NT2/D1 (cell line): ENCODE measurements around the gene CLSTN3.

Experiments
- DNase-seq: peaks from one replicate; pipeline ENCODE4 v3.0.0-alpha.2; 2011; ENCODE audit warnings: low read depth, low spot score
- H3K27me3 ChIP-seq: 2 replicates; pipeline ENCODE4 v1.6.0; 2011; ENCODE audit warnings: mild to moderate bottlenecking; ENCODE audit not compliant: insufficient read length, insufficient read depth
- H3K36me3 ChIP-seq: 2 replicates; pipeline ENCODE4 v1.6.1; 2011; ENCODE audit warnings: mild to moderate bottlenecking, low read length, mixed read lengths; ENCODE audit not compliant: insufficient read depth, insufficient read length
- H3K4me1 ChIP-seq: 2 replicates; pipeline ENCODE4 v1.5.1; 2011; ENCODE audit not compliant: insufficient read depth, insufficient read length
- H3K4me3 ChIP-seq: 2 replicates; pipeline ENCODE4 v1.5.1; 2011; ENCODE audit warnings: low read depth; ENCODE audit not compliant: insufficient read length
- H3K9ac ChIP-seq: 2 replicates; pipeline ENCODE4 v1.6.0; 2011; ENCODE audit warnings: low read depth; ENCODE audit not compliant: insufficient read length
- H3K9me3 ChIP-seq: 2 replicates; pipeline ENCODE4 v1.5.1; 2011; ENCODE audit warnings: mild to moderate bottlenecking, low read length; ENCODE audit not compliant: insufficient read depth
- SUZ12 ChIP-seq: IDR thresholded peaks from 2 replicates; pipeline ENCODE4 v1.6.1; 2011; ENCODE audit not compliant: insufficient read length, insufficient read depth; ENCODE audit errors: extremely low read depth
- YY1 ChIP-seq: IDR thresholded peaks from 2 replicates; pipeline ENCODE4 v1.6.1; 2011; ENCODE audit not compliant: insufficient read length, insufficient read depth
- ZNF274 ChIP-seq: IDR thresholded peaks from 2 replicates; pipeline ENCODE4 v1.6.1; 2011; ENCODE audit warnings: mild to moderate bottlenecking, low read depth, low read length

The CLSTN3 gene

GRCh38 chr12:7114008-7114407, 16.2 kb upstream of the CLSTN3 start:
- peak overlapping the region; percentile 45 for H3K9ac ChIP-seq
- H3K4me3 ChIP-seq: no peak overlapping the region
- H3K9me3 ChIP-seq: no peaks in the 10 kb centered on the region
- no peak for TF ChIP-seq SUZ12
- no peak for TF ChIP-seq YY1
- no peak for TF ChIP-seq ZNF274
- H3K36me3 ChIP-seq: peaks cover 45% of the 10 kb centered on the region
- H3K27me3 ChIP-seq: peaks cover 13% of the 10 kb centered on the region
- H3K4me1 ChIP-seq: peaks cover 9% of the 10 kb centered on the region
- DNase-seq: no peak

GRCh38 chr12:7114851-7115250, 15.3 kb upstream of the CLSTN3 start:
- Histone ChIP-seq H3K4me3 (no peak overlapping the region), H3K36me3 (peaks cover 45% of the 10 kb centered on the region), H3K27me3 (peaks cover 8% of the 10 kb centered on the region), H3K4me1 (peaks cover 5% of the 10 kb centered on the region), H3K9me3 (no peaks in the 10 kb centered on the region), H3K9ac (no peak overlapping the region)
- no peak for DNase-seq
- no peak for TF ChIP-seq YY1
- TF ChIP-seq ZNF274: no peak
- TF ChIP-seq SUZ12: no peak

- H3K4me3 ChIP-seq: no peak overlapping the region
- peaks cover 42% of the 10 kb centered on the region for H3K36me3 ChIP-seq
- no peak overlapping the region for H3K9ac ChIP-seq
- H3K4me1 ChIP-seq: peaks cover 5% of the 10 kb centered on the region
- H3K27me3 ChIP-seq: peaks cover 6% of the 10 kb centered on the region
- TF ChIP-seq YY1 (no peak), SUZ12 (no peak)
- no peak for DNase-seq
- H3K9me3 ChIP-seq: no peaks in the 10 kb centered on the region
Measured at GRCh38 chr12:7116196-7116595, 14.0 kb upstream of the CLSTN3 start.

- H3K9me3 ChIP-seq: no peaks in the 10 kb centered on the region
- no peak overlapping the region for H3K4me3 ChIP-seq
- H3K36me3 ChIP-seq: peaks cover 39% of the 10 kb centered on the region
- H3K9ac ChIP-seq: no peak overlapping the region
- H3K27me3 ChIP-seq: peaks cover 3% of the 10 kb centered on the region
- DNase-seq: no peak
- no peak for TF ChIP-seq SUZ12
- TF ChIP-seq YY1: no peak
- TF ChIP-seq ZNF274: no peak
- peaks cover 5% of the 10 kb centered on the region for H3K4me1 ChIP-seq
Measured at GRCh38 chr12:7116916-7117315, 13.3 kb upstream of the CLSTN3 start.

GRCh38 chr12:7117670-7118069, 12.5 kb upstream of the CLSTN3 start:
- H3K9ac ChIP-seq: no peak overlapping the region
- H3K4me3 ChIP-seq: no peak overlapping the region
- DNase-seq: no peak
- TF ChIP-seq SUZ12: no peak
- TF ChIP-seq ZNF274: no peak
- TF ChIP-seq YY1: no peak
- H3K27me3 ChIP-seq: peaks cover 2% of the 10 kb centered on the region
- H3K4me1 ChIP-seq: peaks cover 5% of the 10 kb centered on the region
- peaks cover 39% of the 10 kb centered on the region for H3K36me3 ChIP-seq
- no peaks in the 10 kb centered on the region for H3K9me3 ChIP-seq

GRCh38 chr12:7118881-7119280, 11.3 kb upstream of the CLSTN3 start:
- Histone ChIP-seq H3K36me3 (peaks cover 37% of the 10 kb centered on the region), H3K27me3 (no peaks in the 10 kb centered on the region), H3K4me3 (no peak overlapping the region), H3K9me3 (no peaks in the 10 kb centered on the region), H3K9ac (no peak overlapping the region), H3K4me1 (peaks cover 4% of the 10 kb centered on the region)
- TF ChIP-seq ZNF274 (no peak), SUZ12 (no peak), YY1 (no peak)
- DNase-seq: no peak

- H3K4me1 ChIP-seq: peaks cover 10% of the 10 kb centered on the region
- no peak for DNase-seq
Measured at GRCh38 chr12:7120166-7120565, 10.0 kb upstream of the CLSTN3 start.

GRCh38 chr12:7121324-7121723, 8.8 kb upstream of the CLSTN3 start:
- H3K9ac ChIP-seq: no peak overlapping the region
- H3K27me3 ChIP-seq: no peaks in the 10 kb centered on the region
- H3K36me3 ChIP-seq: peaks cover 19% of the 10 kb centered on the region
- no peaks in the 10 kb centered on the region for H3K9me3 ChIP-seq
- H3K4me1 ChIP-seq: peaks cover 10% of the 10 kb centered on the region
- H3K4me3 ChIP-seq: no peak overlapping the region
- TF ChIP-seq ZNF274 (no peak), YY1 (no peak), SUZ12 (no peak)
- no peak for DNase-seq

More at GRCh38 chr12:7120166-7120565, 10.0 kb upstream of the CLSTN3 start:
- no peak for TF ChIP-seq YY1
- no peaks in the 10 kb centered on the region for H3K27me3 ChIP-seq
- H3K4me3 ChIP-seq: no peak overlapping the region
- no peaks in the 10 kb centered on the region for H3K9me3 ChIP-seq
- peaks cover 26% of the 10 kb centered on the region for H3K36me3 ChIP-seq
- no peak overlapping the region for H3K9ac ChIP-seq
